Mesendoderm (in vitro differentiated cells): ENCODE data around the gene CYB561A3.

Experiments
- DNase-seq: peaks from one replicate; pipeline ENCODE4 v3.0.0; 2013
- H2AK5ac ChIP-seq: 2 replicates; pipeline ENCODE4 v1.6.1; 2013; ENCODE audit warnings: low read length, inconsistent platforms
- H2BK120ac ChIP-seq: 2 replicates; pipeline ENCODE4 v1.6.1; 2013; ENCODE audit warnings: low read depth, mild to moderate bottlenecking, low read length, moderate library complexity, mixed read lengths
- H2BK15ac ChIP-seq: replicated peaks from 2 replicates; pipeline ENCODE4 v1.6.1; 2013; ENCODE audit warnings: low read depth, mild to moderate bottlenecking, moderate library complexity
- H2BK5ac ChIP-seq: 2 replicates; pipeline ENCODE4 v1.6.1; 2013; ENCODE audit warnings: low read length, inconsistent platforms
- H3K18ac ChIP-seq: 2 replicates; pipeline ENCODE4 v1.6.1; 2013; ENCODE audit warnings: mild to moderate bottlenecking, low read length, mixed read lengths
- H3K23ac ChIP-seq: one replicate; pipeline ENCODE4 v1.6.1; 2013; ENCODE audit warnings: low read length
- H3K27ac ChIP-seq: 2 replicates; pipeline ENCODE4 v1.5.1; 2013; ENCODE audit warnings: low read depth, mild to moderate bottlenecking, inconsistent platforms, low read length, moderate library complexity
- H3K27me3 ChIP-seq: 2 replicates; pipeline ENCODE4 v1.6.1; 2013; ENCODE audit warnings: low read length, control low read depth, mild to moderate bottlenecking, inconsistent platforms; ENCODE audit not compliant: insufficient read depth, poor library complexity
- H3K36me3 ChIP-seq: 2 replicates; pipeline ENCODE4 v1.6.1; 2013; ENCODE audit warnings: low read length, inconsistent platforms; ENCODE audit not compliant: control insufficient read depth, insufficient read depth
- H3K4ac ChIP-seq: one replicate; pipeline ENCODE4 v1.6.1; 2013; ENCODE audit warnings: low read depth, mild to moderate bottlenecking, low read length, moderate library complexity
- H3K4me1 ChIP-seq: 2 replicates; pipeline ENCODE4 v1.6.1; 2013; ENCODE audit warnings: low read depth, low read length, inconsistent platforms; ENCODE audit not compliant: control insufficient read depth
- H3K4me2 ChIP-seq: 2 replicates; pipeline ENCODE4 v1.6.1; 2013; ENCODE audit warnings: low read length
- H3K4me3 ChIP-seq: 2 replicates; pipeline ENCODE4 v1.5.1; 2013; ENCODE audit warnings: mild to moderate bottlenecking, low read length
- H3K56ac ChIP-seq: one replicate; pipeline ENCODE4 v1.6.1; 2013; ENCODE audit warnings: low read length
- H3K79me1 ChIP-seq: 2 replicates; pipeline ENCODE4 v1.6.1; 2013; ENCODE audit warnings: low read length, inconsistent platforms
- H3K79me2 ChIP-seq: 2 replicates; pipeline ENCODE4 v1.6.1; 2013; ENCODE audit warnings: mild to moderate bottlenecking, low read length; ENCODE audit not compliant: control insufficient read depth, insufficient read depth
- H3K9ac ChIP-seq: 2 replicates; pipeline ENCODE4 v1.6.1; 2013; ENCODE audit warnings: low read length, inconsistent platforms
- H4K5ac ChIP-seq: one replicate; pipeline ENCODE4 v1.6.1; 2013; ENCODE audit warnings: low read length
- H4K8ac ChIP-seq: one replicate; pipeline ENCODE4 v1.6.1; 2013; ENCODE audit warnings: low read depth, mild to moderate bottlenecking, control low read depth, low read length, moderate library complexity
- WGBS: extraction: QIAGEN DNeasy Blood & Tissue Kit; methylation state at CpG from one replicate; pipeline ENCODE4 v1.1.7; 2013; ENCODE audit warnings: low lambda C conversion rate, missing lambda C conversion rate; ENCODE audit not compliant: insufficient coverage; ENCODE audit errors: extremely low coverage; 5-methylcytosine and 5-hydroxymethylcytosine counted together

Gene CYB561A3

DNA sequence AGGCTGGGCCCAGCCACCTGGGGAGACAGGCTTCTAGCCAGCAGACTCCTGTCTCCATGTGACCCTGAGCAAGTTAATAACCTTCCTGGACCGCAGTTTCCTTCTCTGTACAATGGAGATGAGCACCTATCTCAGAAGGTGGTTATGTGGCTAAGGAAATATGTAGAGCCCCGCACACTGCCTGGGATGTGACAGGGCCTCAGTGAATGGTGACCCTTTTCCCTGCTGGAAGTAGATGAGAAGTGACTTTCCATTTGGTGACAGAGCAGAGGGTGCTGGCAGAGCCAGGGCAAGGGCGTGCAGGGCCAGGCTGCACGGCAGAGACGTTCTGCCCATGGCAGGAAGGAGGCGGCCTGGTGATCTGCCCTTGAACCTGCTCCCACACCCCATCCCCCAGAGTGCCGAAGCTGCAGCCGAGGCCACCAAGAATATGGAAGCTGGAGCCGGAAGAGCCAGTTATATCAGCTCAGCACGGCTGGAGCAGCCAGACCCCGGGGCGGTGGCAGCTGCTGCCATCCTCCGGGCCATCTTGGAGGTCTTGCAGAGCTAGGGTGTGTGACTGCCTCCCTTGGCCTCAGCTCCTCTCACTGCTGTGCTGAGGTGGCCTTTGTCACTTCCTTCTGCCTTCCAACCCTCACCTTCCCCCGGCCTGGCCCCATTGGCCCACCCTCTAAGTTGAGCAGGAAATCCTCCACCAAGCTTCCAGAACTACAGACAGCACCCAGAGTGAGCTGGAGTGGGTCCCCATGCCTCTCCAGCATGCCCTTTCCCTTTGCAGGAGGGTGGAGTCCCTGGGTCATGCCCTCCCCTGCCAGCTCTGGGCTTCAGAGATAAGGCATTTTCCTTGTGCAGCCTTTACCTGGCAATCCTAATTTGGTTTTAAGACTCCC lies 15.5 kb downstream of the CYB561A3 start:
- H2AK5ac ChIP-seq = no peak overlapping the region
- H3K9ac ChIP-seq = no peak overlapping the region
- no peak overlapping the region for H3K23ac ChIP-seq
- no peak overlapping the region for H4K5ac ChIP-seq
- no peak overlapping the region for H3K4me3 ChIP-seq
- H3K4me2 ChIP-seq = no peak overlapping the region
- H3K18ac ChIP-seq = no peak overlapping the region
- no peak for DNase-seq
- no peak overlapping the region for H4K8ac ChIP-seq
- peaks cover 3% of the 10 kb centered on the region for H3K36me3 ChIP-seq
- no peaks in the 10 kb centered on the region for H3K79me1 ChIP-seq
- no CpG with 5 or more reads among the region's 14 CpGs for WGBS
- no peak overlapping the region for H3K4ac ChIP-seq
- no peak overlapping the region for H3K56ac ChIP-seq
- no peaks in the 10 kb centered on the region for H3K79me2 ChIP-seq
- no peaks in the 10 kb centered on the region for H3K27me3 ChIP-seq
- H2BK120ac ChIP-seq = no peak overlapping the region
- H3K4me1 ChIP-seq = no peaks in the 10 kb centered on the region
- no peak overlapping the region for H2BK5ac ChIP-seq
- no peak overlapping the region for H3K27ac ChIP-seq
- no peak overlapping the region for H2BK15ac ChIP-seq

DNA sequence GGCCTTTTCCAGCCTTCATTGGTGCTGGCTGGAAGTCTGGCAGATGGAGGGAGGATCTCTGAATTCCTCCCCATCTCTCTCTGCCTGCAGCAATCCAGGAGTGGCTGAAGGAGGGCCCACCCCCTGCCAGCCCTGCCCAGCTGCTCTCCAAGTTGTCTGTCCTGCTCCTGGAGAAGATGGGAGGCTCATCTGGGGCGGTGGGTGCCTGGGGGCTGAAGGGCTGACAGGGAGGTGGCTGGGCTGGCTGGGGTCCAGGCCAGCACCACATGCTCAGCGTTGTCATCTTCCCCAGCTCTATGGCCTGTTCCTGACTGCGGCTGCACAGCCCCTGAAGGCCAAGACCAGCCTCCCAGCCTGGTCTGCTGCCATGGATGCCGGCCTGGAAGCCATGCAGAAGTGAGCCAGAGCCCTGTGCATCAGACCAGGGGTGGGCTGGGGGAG lies 16.5 kb downstream of the CYB561A3 start:
- DNase-seq = peak; percentile 19
- no peaks in the 10 kb centered on the region for H3K27me3 ChIP-seq
- H3K18ac ChIP-seq = no peak overlapping the region
- H2BK120ac ChIP-seq = no peak overlapping the region
- no peak overlapping the region for H3K9ac ChIP-seq
- no peak overlapping the region for H3K4me2 ChIP-seq
- no peaks in the 10 kb centered on the region for H3K79me2 ChIP-seq
- H4K5ac ChIP-seq = no peak overlapping the region
- H2AK5ac ChIP-seq = no peak overlapping the region
- WGBS = no CpG with 5 or more reads among the region's 4 CpGs
- H3K4me1 ChIP-seq = no peaks in the 10 kb centered on the region
- no peak overlapping the region for H4K8ac ChIP-seq
- no peak overlapping the region for H2BK15ac ChIP-seq
- no peak overlapping the region for H3K4ac ChIP-seq
- H3K23ac ChIP-seq = no peak overlapping the region
- H3K56ac ChIP-seq = no peak overlapping the region
- H2BK5ac ChIP-seq = no peak overlapping the region
- H3K4me3 ChIP-seq = no peak overlapping the region
- H3K79me1 ChIP-seq = no peaks in the 10 kb centered on the region
- H3K36me3 ChIP-seq = peaks cover 3% of the 10 kb centered on the region
- no peak overlapping the region for H3K27ac ChIP-seq

DNA sequence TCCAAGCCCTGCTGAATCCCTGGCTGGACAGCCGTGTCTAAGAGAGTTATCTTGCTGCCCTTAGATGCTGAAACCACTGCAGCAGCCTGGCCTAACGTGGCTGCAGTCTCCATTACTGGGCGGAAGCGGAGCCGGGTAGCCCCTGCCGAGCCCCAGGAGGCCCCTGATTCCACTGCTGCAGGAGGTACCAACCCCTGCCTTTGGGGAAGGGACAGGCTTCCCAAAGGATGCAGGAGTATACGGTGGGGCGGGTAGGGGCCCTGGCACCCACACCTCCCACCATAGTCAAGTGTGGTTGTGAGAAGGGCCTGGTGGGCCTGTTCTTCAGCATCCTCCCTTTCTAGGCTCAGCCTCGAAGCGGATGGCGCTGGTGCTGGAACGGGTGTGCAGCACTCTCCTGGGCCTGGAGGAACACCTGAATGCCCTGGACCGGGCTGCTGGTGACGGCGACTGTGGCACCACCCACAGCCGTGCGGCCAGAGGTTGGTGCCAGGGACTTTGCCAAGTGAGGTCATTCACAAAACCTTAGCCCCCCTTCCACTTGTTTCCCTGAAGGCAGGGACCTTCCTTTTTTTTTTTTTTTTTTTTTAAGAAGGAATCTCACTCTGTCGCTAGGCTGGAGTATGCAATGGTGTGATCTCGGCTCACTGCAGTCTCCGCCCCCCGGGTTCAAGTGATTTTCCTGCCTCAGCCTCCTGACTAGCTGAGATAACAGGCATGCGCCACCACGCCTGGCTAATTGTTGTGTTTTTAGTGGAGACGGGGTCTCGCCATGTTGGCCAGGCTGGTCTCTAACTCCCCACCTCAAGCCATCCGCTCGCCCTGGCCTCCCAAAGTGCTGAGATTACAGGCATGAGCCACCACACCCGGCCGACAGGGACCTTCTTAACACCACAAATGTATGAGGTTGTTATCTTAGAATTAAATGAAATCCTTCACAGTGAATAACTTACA lies 17.6 kb downstream of the CYB561A3 start:
- H4K5ac ChIP-seq = no peak overlapping the region
- H3K4me1 ChIP-seq = no peaks in the 10 kb centered on the region
- H4K8ac ChIP-seq = no peak overlapping the region
- no peak overlapping the region for H3K27ac ChIP-seq
- peaks cover 2% of the 10 kb centered on the region for H3K36me3 ChIP-seq
- H2BK15ac ChIP-seq = no peak overlapping the region
- no peak overlapping the region for H3K4me3 ChIP-seq
- no peak overlapping the region for H3K18ac ChIP-seq
- H3K4ac ChIP-seq = no peak overlapping the region
- no peak overlapping the region for H2BK5ac ChIP-seq
- H3K56ac ChIP-seq = no peak overlapping the region
- no peak overlapping the region for H3K23ac ChIP-seq
- no peak overlapping the region for H3K9ac ChIP-seq
- DNase-seq = no peak
- no peaks in the 10 kb centered on the region for H3K79me2 ChIP-seq
- H3K4me2 ChIP-seq = no peak overlapping the region
- no peak overlapping the region for H2BK120ac ChIP-seq
- H3K27me3 ChIP-seq = no peaks in the 10 kb centered on the region
- no peak overlapping the region for H2AK5ac ChIP-seq
- WGBS = no CpG with 5 or more reads among the region's 29 CpGs
- no peaks in the 10 kb centered on the region for H3K79me1 ChIP-seq

DNA sequence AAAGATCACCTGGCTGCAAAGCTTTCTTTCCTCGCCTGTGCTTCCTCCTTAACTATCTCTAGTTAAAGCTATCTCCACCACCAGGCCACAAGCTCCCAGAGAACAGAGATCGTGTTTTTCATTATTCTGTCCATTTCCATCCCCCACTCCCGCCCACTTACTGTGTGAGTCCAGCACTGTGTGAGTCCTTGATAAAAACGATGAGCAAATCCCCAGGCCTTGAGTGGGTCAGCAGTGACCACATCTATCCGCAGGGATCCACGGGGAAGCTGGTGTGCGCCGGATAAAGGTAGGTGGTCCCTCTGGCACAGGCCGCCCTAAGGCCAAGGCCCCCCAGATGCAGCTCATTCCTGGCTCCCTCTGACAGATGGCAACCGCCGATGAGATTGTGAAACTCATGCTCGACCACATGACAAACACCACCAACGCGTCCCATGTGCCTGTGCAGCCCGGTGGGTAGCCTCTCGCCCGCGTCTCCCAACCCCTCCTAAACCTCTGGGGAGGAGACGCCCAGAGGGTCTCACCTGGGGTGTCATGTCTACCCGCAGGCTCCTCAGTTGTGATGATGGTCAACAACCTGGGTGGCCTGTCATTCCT lies 19.4 kb downstream of the CYB561A3 start:
- Histone ChIP-seq H4K8ac (no peak overlapping the region), H3K27me3 (no peaks in the 10 kb centered on the region), H2BK15ac (no peak overlapping the region), H3K18ac (no peak overlapping the region), H3K4me3 (no peak overlapping the region), H3K4me2 (no peak overlapping the region), H3K36me3 (no peaks in the 10 kb centered on the region), H3K27ac (no peak overlapping the region), H4K5ac (no peak overlapping the region), H2BK5ac (no peak overlapping the region), H3K9ac (no peak overlapping the region), H3K23ac (no peak overlapping the region), H3K79me1 (no peaks in the 10 kb centered on the region), H3K4me1 (no peaks in the 10 kb centered on the region), H3K79me2 (no peaks in the 10 kb centered on the region), H3K4ac (no peak overlapping the region), H2AK5ac (no peak overlapping the region), H3K56ac (no peak overlapping the region), H2BK120ac (no peak overlapping the region)
- WGBS = no CpG with 5 or more reads among the region's 20 CpGs
- DNase-seq = no peak

DNA sequence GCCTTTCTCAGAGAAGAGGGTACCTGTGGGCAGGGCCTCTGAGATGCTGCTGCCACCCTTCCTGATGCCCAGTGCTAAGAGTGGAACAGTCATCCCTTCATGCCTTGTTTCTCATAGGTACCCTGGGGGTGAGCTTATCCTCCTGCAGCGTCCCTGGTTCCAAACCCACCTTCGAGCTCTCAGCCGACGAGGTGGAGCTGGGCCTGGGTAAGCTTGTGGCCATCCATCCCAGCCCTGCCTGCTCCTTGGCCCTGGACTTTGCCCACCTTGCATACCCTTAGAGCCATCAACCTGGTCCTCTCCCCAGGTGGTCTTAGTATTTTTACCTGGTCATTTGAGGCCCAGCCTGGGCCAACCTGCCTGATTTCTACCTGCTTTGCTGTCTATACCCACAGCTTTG lies 20.0 kb downstream of the CYB561A3 start:
- no peak overlapping the region for H3K56ac ChIP-seq
- no peaks in the 10 kb centered on the region for H3K79me1 ChIP-seq
- no peak overlapping the region for H3K27ac ChIP-seq
- no peak overlapping the region for H3K4me2 ChIP-seq
- no peaks in the 10 kb centered on the region for H3K4me1 ChIP-seq
- H2BK15ac ChIP-seq = no peak overlapping the region
- H3K18ac ChIP-seq = no peak overlapping the region
- no peak overlapping the region for H2BK120ac ChIP-seq
- no peak overlapping the region for H3K4ac ChIP-seq
- no peak overlapping the region for H2BK5ac ChIP-seq
- WGBS = no CpG with 5 or more reads among the region's 4 CpGs
- no peaks in the 10 kb centered on the region for H3K79me2 ChIP-seq
- H3K9ac ChIP-seq = no peak overlapping the region
- H4K8ac ChIP-seq = no peak overlapping the region
- no peak overlapping the region for H3K23ac ChIP-seq
- H3K4me3 ChIP-seq = no peak overlapping the region
- H3K27me3 ChIP-seq = no peaks in the 10 kb centered on the region
- H2AK5ac ChIP-seq = no peak overlapping the region
- H3K36me3 ChIP-seq = no peaks in the 10 kb centered on the region
- no peak overlapping the region for H4K5ac ChIP-seq
- no peak for DNase-seq
